ENCODE data around the gene PRSS36. TPM values are rescaled to one million over a fixed set of nuclear protein-coding genes. Genes with fewer than 3 reads are reported as not detected.

The PRSS36 gene
- total and polyA plus RNA-seq, 9 of the 15 experiments (the other 6 are each of a cell fraction or from before 2014, with no cell fraction given): 0.09 to 1.2 (median 0.54) TPM; not detected in 2

- TF ChIP-seq, protein P1, sequence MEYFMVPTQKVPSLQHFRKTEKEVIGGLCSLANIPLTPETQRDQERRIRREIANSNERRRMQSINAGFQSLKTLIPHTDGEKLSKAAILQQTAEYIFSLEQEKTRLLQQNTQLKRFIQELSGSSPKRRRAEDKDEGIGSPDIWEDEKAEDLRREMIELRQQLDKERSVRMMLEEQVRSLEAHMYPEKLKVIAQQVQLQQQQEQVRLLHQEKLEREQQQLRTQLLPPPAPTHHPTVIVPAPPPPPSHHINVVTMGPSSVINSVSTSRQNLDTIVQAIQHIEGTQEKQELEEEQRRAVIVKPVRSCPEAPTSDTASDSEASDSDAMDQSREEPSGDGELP (CRISPR knock-in tag; IDR thresholded peaks at IDR 0.05; ENCODE audit: borderline replicate concordance): no peak; the same call in 1 of the 2 replicates
- no peak for TF ChIP-seq KAT2B (IDR thresholded peaks at IDR 0.05; ENCODE audit: low read depth, low read length)
- TF ChIP-seq FUS (optimal IDR thresholded peaks at IDR 0.05; ENCODE audit: low read depth, low read length): peak; percentile 30
- TF ChIP-seq CBX8 (IDR thresholded peaks at IDR 0.05; ENCODE audit: borderline replicate concordance, extremely low read depth, low read depth, low read length, poor library complexity, severe bottlenecking): no peak
- no peak for TF ChIP-seq ZNF277 (CRISPR knock-in tag; IDR thresholded peaks at IDR 0.05; ENCODE audit: borderline replicate concordance)
- no peak for TF ChIP-seq POLR3A (IDR thresholded peaks at IDR 0.05; ENCODE audit: borderline replicate concordance, extremely low read depth, insufficient read depth, insufficient read length)
- no peak for TF ChIP-seq UBTF (IDR thresholded peaks at IDR 0.05; ENCODE audit: borderline replicate concordance in 1 of 2, low read depth in 2 of 2, low read length in 2 of 2)
- TF ChIP-seq, protein P2, sequence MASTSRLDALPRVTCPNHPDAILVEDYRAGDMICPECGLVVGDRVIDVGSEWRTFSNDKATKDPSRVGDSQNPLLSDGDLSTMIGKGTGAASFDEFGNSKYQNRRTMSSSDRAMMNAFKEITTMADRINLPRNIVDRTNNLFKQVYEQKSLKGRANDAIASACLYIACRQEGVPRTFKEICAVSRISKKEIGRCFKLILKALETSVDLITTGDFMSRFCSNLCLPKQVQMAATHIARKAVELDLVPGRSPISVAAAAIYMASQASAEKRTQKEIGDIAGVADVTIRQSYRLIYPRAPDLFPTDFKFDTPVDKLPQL (IDR thresholded peaks at IDR 0.05; ENCODE audit: extremely low read depth, insufficient read length): no peak
- peak; percentile 77 for TF ChIP-seq POLR2B (IDR thresholded peaks at IDR 0.05; ENCODE audit: low read depth, partially characterized antibody)
- TF ChIP-seq MXI1 (IDR thresholded peaks at IDR 0.05; ENCODE audit: low read depth, low read length): no peak
- no peak for TF ChIP-seq SREBF2 (CRISPR knock-in tag; IDR thresholded peaks at IDR 0.05)
- TF ChIP-seq, protein P3, sequence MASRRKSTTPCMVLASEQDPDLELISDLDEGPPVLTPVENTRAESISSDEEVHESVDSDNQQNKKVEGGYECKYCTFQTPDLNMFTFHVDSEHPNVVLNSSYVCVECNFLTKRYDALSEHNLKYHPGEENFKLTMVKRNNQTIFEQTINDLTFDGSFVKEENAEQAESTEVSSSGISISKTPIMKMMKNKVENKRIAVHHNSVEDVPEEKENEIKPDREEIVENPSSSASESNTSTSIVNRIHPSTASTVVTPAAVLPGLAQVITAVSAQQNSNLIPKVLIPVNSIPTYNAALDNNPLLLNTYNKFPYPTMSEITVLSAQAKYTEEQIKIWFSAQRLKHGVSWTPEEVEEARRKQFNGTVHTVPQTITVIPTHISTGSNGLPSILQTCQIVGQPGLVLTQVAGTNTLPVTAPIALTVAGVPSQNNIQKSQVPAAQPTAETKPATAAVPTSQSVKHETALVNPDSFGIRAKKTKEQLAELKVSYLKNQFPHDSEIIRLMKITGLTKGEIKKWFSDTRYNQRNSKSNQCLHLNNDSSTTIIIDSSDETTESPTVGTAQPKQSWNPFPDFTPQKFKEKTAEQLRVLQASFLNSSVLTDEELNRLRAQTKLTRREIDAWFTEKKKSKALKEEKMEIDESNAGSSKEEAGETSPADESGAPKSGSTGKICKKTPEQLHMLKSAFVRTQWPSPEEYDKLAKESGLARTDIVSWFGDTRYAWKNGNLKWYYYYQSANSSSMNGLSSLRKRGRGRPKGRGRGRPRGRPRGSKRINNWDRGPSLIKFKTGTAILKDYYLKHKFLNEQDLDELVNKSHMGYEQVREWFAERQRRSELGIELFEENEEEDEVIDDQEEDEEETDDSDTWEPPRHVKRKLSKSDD (conservative IDR thresholded peaks at IDR 0.05; ENCODE audit: low read length): no peak
- no peak for TF ChIP-seq CBFB (CRISPR knock-in tag; IDR thresholded peaks at IDR 0.05)
- TF ChIP-seq ZNF232 (CRISPR knock-in tag; IDR thresholded peaks at IDR 0.05): no peak
- peak; percentile 85 for TF ChIP-seq HCFC1 (IDR thresholded peaks at IDR 0.05; ENCODE audit: low read depth, low read length)
- TF ChIP-seq ZNF586 (CRISPR knock-in tag; conservative IDR thresholded peaks at IDR 0.05): no peak
Observed at GRCh38 chr16:31117384-31118222, 32.3 kb downstream of the PRSS36 start, which contains the start of gene KAT8 (continued).

All from K562 (cell line).